Fibroblast of lung (primary cell): ENCODE data around the gene CDK11B. TPM values are rescaled to one million over a fixed set of nuclear protein-coding genes. Genes with fewer than 3 reads are reported as not detected.
A peak's percentile ranks its signal among the peaks of the same experiment; 100 is the strongest.

ENCODE experiments used
- DNase-seq, 2 donors: peaks; one replicate each; pipeline versions ENCODE4 v3.0.0 to v3.0.0-alpha.2; 2010; ENCODE audit warnings: low read depth in 2 of 2
- H2AFZ ChIP-seq: 2 replicates; pipeline ENCODE4 v1.5.1; 2012; ENCODE audit warnings: low read length, control low read depth, inconsistent platforms
- H3K27ac ChIP-seq: 2 replicates; pipeline ENCODE4 v1.5.1; 2011; ENCODE audit warnings: low read length, control low read depth; ENCODE audit not compliant: insufficient read depth
- H3K27me3 ChIP-seq: 2 replicates; pipeline ENCODE4 v1.5.1; 2011; ENCODE audit warnings: mild to moderate bottlenecking, low read length; ENCODE audit not compliant: control insufficient read depth, insufficient read depth
- H3K36me3 ChIP-seq: 2 replicates; pipeline ENCODE4 v1.5.1; 2011; ENCODE audit warnings: low read length; ENCODE audit not compliant: control insufficient read depth, insufficient read depth
- H3K4me1 ChIP-seq: 2 replicates; pipeline ENCODE4 v1.5.1; 2011; ENCODE audit warnings: low read length; ENCODE audit not compliant: control insufficient read depth, insufficient read depth; ENCODE audit errors: extremely low read depth
- H3K4me2 ChIP-seq: 2 replicates; pipeline ENCODE4 v1.5.1; 2011; ENCODE audit warnings: low read length, control low read depth; ENCODE audit not compliant: insufficient read depth; ENCODE audit errors: extremely low read depth
- H3K4me3 ChIP-seq, 4 experiments: fragments of 200-600 bp in 1 of 4; sonication (generic) in 1 of 4; replicated peaks in 1 of 4; 2 replicates each; pipeline ENCODE4 v1.5.1; 2011 to 2016; ENCODE audit warnings: low read length in 4 of 4, low read depth in 3 of 4, mild to moderate bottlenecking in 3 of 4, control low read depth in 2 of 4, inconsistent platforms in 1 of 4, mixed read lengths in 1 of 4; ENCODE audit not compliant: insufficient read depth in 1 of 4; ENCODE audit errors: control extremely low read depth in 1 of 4
- H3K79me2 ChIP-seq: 2 replicates; pipeline ENCODE4 v1.5.1; 2012; ENCODE audit warnings: mild to moderate bottlenecking, low read length, inconsistent platforms; ENCODE audit not compliant: control insufficient read depth, insufficient read depth
- H3K9ac ChIP-seq: 2 replicates; pipeline ENCODE4 v1.5.1; 2011; ENCODE audit warnings: mild to moderate bottlenecking, low read length, control low read depth; ENCODE audit not compliant: insufficient read depth
- H3K9me3 ChIP-seq: 2 replicates; pipeline ENCODE4 v1.5.1; 2012; ENCODE audit warnings: low read depth, low read length; ENCODE audit not compliant: control insufficient read depth, insufficient read depth
- H4K20me1 ChIP-seq: 2 replicates; pipeline ENCODE4 v1.5.1; 2011; ENCODE audit warnings: low read length; ENCODE audit not compliant: control insufficient read depth, insufficient read depth; ENCODE audit errors: extremely low read depth
- CTCF ChIP-seq, 2 donors: IDR thresholded peaks in 1 of 2; conservative IDR thresholded peaks in 1 of 2; 1 replicate in 1 of 2; 2 replicates in 1 of 2; pipeline ENCODE4 v1.5.1; 2011 to 2012; ENCODE audit warnings: low read length in 2 of 2, control low read depth in 1 of 2, inconsistent platforms in 1 of 2, low read depth in 1 of 2, mild to moderate bottlenecking in 1 of 2
- EZH2 ChIP-seq: IDR thresholded peaks from 2 replicates; pipeline ENCODE4 v1.5.1; 2012; ENCODE audit warnings: low read length, control low read depth, mild to moderate bottlenecking; ENCODE audit errors: missing control alignments
- polyA plus RNA-seq, 2 donors: library from polyadenylated mRNA; depleted of rRNA in 1 of 2; stranded (reverse) in 1 of 2; unstranded in 1 of 2; fragments of >200 nt; gene quantifications; 2 replicates each; pipeline ENCODE4 v1.2.1, GENCODE V29; 2011 to 2012; ENCODE audit warnings: missing spikeins in 1 of 2
- total RNA-seq: library from RNA; depleted of rRNA; stranded (reverse); fragments of >200 nt; gene quantifications from 2 replicates; pipeline ENCODE4 v1.2.1, GENCODE V29; 2014

Gene CDK11B
- total and polyA plus RNA-seq, 2 donors (not counting 1 experiment from before 2014, with no cell fraction given) = 2.5 to 9.7 TPM

GRCh38 chr1:1599935-1600860 is 58.6 kb downstream of the CDK11B start, which contains the start of gene FNDC10:
Gene FNDC10 (minus strand): TSS chr1:1600135. CDS start chr1:1600015, 120 bp downstream.
- Histone ChIP-seq H3K36me3 (no peaks in the 10 kb centered on the region), H3K9ac (no peak within 1 kb of the TSS), H3K4me2 (peak within 1 kb of the TSS; percentile 71), H3K4me3 (peak within 1 kb of the TSS in 3 of 4 experiments; percentile 23 to 48 (median 26)), H3K27ac (no peak within 1 kb of the TSS), H3K4me1 (peaks cover 2% of the 10 kb centered on the region), H3K79me2 (no peaks in the 10 kb centered on the region), H2AFZ (no peak within 1 kb of the TSS), H3K27me3 (peaks cover 12% of the 10 kb centered on the region), H4K20me1 (no peaks in the 10 kb centered on the region), H3K9me3 (no peaks in the 10 kb centered on the region)
- peak; percentile 66 for TF ChIP-seq EZH2
- TF ChIP-seq CTCF (conservative IDR thresholded peaks at IDR 0.05 in 1 of 2, IDR thresholded peaks at IDR 0.05 in 1 of 2; ENCODE audit: low read depth in 1 of 2, low read length in 2 of 2) = no peak
- no peak for DNase-seq

GRCh38 chr1:1599030-1599934 is 59.5 kb downstream of the CDK11B start:
- H3K79me2 ChIP-seq = no peaks in the 10 kb centered on the region
- H3K36me3 ChIP-seq = no peaks in the 10 kb centered on the region
- no peak overlapping the region for H3K9ac ChIP-seq
- no peak overlapping the region for H3K27ac ChIP-seq
- peaks cover 12% of the 10 kb centered on the region for H3K27me3 ChIP-seq
- peak overlapping the region; percentile 13 for H3K4me2 ChIP-seq
- H3K4me1 ChIP-seq = peaks cover 2% of the 10 kb centered on the region
- no peak for TF ChIP-seq CTCF (conservative IDR thresholded peaks at IDR 0.05 in 1 of 2, IDR thresholded peaks at IDR 0.05 in 1 of 2; ENCODE audit: low read depth in 1 of 2, low read length in 2 of 2)
- peak in 1 of 2 donors; percentile 39 for DNase-seq
- H3K4me3 ChIP-seq = peak overlapping the region in 1 of 4 experiments; percentile 22
- H4K20me1 ChIP-seq = no peaks in the 10 kb centered on the region
- no peak overlapping the region for H2AFZ ChIP-seq
- no peaks in the 10 kb centered on the region for H3K9me3 ChIP-seq

- no peak for DNase-seq
- Histone ChIP-seq H3K9me3 (no peaks in the 10 kb centered on the region), H2AFZ (no peak overlapping the region), H4K20me1 (no peaks in the 10 kb centered on the region), H3K4me2 (no peak overlapping the region), H3K36me3 (no peaks in the 10 kb centered on the region), H3K27me3 (peaks cover 12% of the 10 kb centered on the region), H3K4me1 (peaks cover 2% of the 10 kb centered on the region), H3K27ac (no peak overlapping the region), H3K79me2 (no peaks in the 10 kb centered on the region), H3K9ac (no peak overlapping the region), H3K4me3 (no peak overlapping the region)
- no peak for TF ChIP-seq CTCF (conservative IDR thresholded peaks at IDR 0.05 in 1 of 2, IDR thresholded peaks at IDR 0.05 in 1 of 2; ENCODE audit: low read depth in 1 of 2, low read length in 2 of 2)
- no peak for TF ChIP-seq EZH2
Measured at GRCh38 chr1:1598720-1599029, 60.1 kb downstream of the CDK11B start.
